ENCODE data around the gene VTI1B.

Gene VTI1B

GRCh38 chr14:67668559-67668958 lies 5.9 kb downstream of the VTI1B start:
- Mint-ChIP-seq H3K4me1 (peaks cover 19% of the 10 kb centered on the region), H3K27ac (no peak overlapping the region), H3K4me3 (no peak overlapping the region), H3K36me3 (ENCODE audit: low read depth) (peaks cover 19% of the 10 kb centered on the region), H3K27me3 (ENCODE audit: low read depth, poor library complexity) (no peaks in the 10 kb centered on the region), H3K9me3 (no peaks in the 10 kb centered on the region)
- no peak for DNase-seq
- TF ChIP-seq CTCF (IDR thresholded peaks at IDR 0.05) = no peak

- H3K27ac Mint-ChIP-seq = no peak overlapping the region
- TF ChIP-seq CTCF (IDR thresholded peaks at IDR 0.05) = peak; percentile 57
- no peaks in the 10 kb centered on the region for H3K9me3 Mint-ChIP-seq
- peaks cover 8% of the 10 kb centered on the region for H3K4me1 Mint-ChIP-seq
- no peak overlapping the region for H3K4me3 Mint-ChIP-seq
- H3K36me3 Mint-ChIP-seq (ENCODE audit: low read depth) = peaks cover 27% of the 10 kb centered on the region
- no peaks in the 10 kb centered on the region for H3K27me3 Mint-ChIP-seq (ENCODE audit: low read depth, poor library complexity)
- DNase-seq = peak; percentile 9
Observed at GRCh38 chr14:67666750-67667449, 7.5 kb downstream of the VTI1B start.

GRCh38 chr14:67665868-67666267 lies 8.6 kb downstream of the VTI1B start:
- H3K36me3 Mint-ChIP-seq (ENCODE audit: low read depth) = peaks cover 27% of the 10 kb centered on the region
- TF ChIP-seq CTCF (IDR thresholded peaks at IDR 0.05) = no peak
- peaks cover 2% of the 10 kb centered on the region for H3K4me1 Mint-ChIP-seq
- H3K27me3 Mint-ChIP-seq (ENCODE audit: low read depth, poor library complexity) = no peaks in the 10 kb centered on the region
- no peak overlapping the region for H3K4me3 Mint-ChIP-seq
- no peak overlapping the region for H3K27ac Mint-ChIP-seq
- H3K9me3 Mint-ChIP-seq = no peaks in the 10 kb centered on the region
- DNase-seq = no peak

- H3K27ac Mint-ChIP-seq = no peak overlapping the region
- no peak for DNase-seq
- H3K4me3 Mint-ChIP-seq = no peak overlapping the region
- H3K9me3 Mint-ChIP-seq = no peaks in the 10 kb centered on the region
- no peak for TF ChIP-seq CTCF (IDR thresholded peaks at IDR 0.05)
- H3K36me3 Mint-ChIP-seq (ENCODE audit: low read depth) = peaks cover 33% of the 10 kb centered on the region
- H3K4me1 Mint-ChIP-seq = no peaks in the 10 kb centered on the region
- no peaks in the 10 kb centered on the region for H3K27me3 Mint-ChIP-seq (ENCODE audit: low read depth, poor library complexity)
Observed at GRCh38 chr14:67663633-67664032, 10.8 kb downstream of the VTI1B start.

GRCh38 chr14:67653651-67654280 lies 20.7 kb downstream of the VTI1B start:
- TF ChIP-seq CTCF (IDR thresholded peaks at IDR 0.05) = no peak
- H3K27ac Mint-ChIP-seq = peak overlapping the region; percentile 75
- no peak for DNase-seq
- no peak overlapping the region for H3K4me3 Mint-ChIP-seq
- no peaks in the 10 kb centered on the region for H3K4me1 Mint-ChIP-seq
- H3K27me3 Mint-ChIP-seq (ENCODE audit: low read depth, poor library complexity) = no peaks in the 10 kb centered on the region
- peaks cover 66% of the 10 kb centered on the region for H3K36me3 Mint-ChIP-seq (ENCODE audit: low read depth)
- no peaks in the 10 kb centered on the region for H3K9me3 Mint-ChIP-seq

- Mint-ChIP-seq H3K9me3 (no peaks in the 10 kb centered on the region), H3K4me3 (no peak overlapping the region), H3K36me3 (ENCODE audit: low read depth) (peaks cover 55% of the 10 kb centered on the region), H3K4me1 (no peaks in the 10 kb centered on the region), H3K27me3 (ENCODE audit: low read depth, poor library complexity) (no peaks in the 10 kb centered on the region), H3K27ac (no peak overlapping the region)
- no peak for DNase-seq
- no peak for TF ChIP-seq CTCF (IDR thresholded peaks at IDR 0.05)
Observed at GRCh38 chr14:67652189-67652588, 22.2 kb downstream of the VTI1B start.

Data from nephron progenitor cell (in vitro differentiated cells).